Type B pancreatic cell (in vitro differentiated cells): ENCODE measurements around the gene DACT3. TPM values are rescaled to one million over a fixed set of nuclear protein-coding genes. Genes with fewer than 3 reads are reported as not detected.

Experiments
- DNase-seq: peaks from one replicate; pipeline ENCODE4 v3.0.0; 2021; ENCODE audit warnings: mixed read lengths; ENCODE audit not compliant: unreplicated experiment; ENCODE audit errors: extremely low spot score
- H3K27ac Mint-ChIP-seq: 2 replicates; pipeline ENCODE4 v1.8.0; 2021; ENCODE audit warnings: mild to moderate bottlenecking, mixed read lengths
- H3K27me3 Mint-ChIP-seq: 2 replicates; pipeline ENCODE4 v1.8.0; 2021; ENCODE audit warnings: mixed read lengths
- H3K36me3 Mint-ChIP-seq: 2 replicates; pipeline ENCODE4 v1.8.0; 2021; ENCODE audit warnings: mixed read lengths
- H3K4me1 Mint-ChIP-seq: one replicate; pipeline ENCODE4 v1.8.0; 2021; ENCODE audit warnings: mixed read lengths; ENCODE audit not compliant: unreplicated experiment
- H3K4me3 Mint-ChIP-seq: 2 replicates; pipeline ENCODE4 v1.8.0; 2021; ENCODE audit warnings: mild to moderate bottlenecking, mixed read lengths
- H3K9me3 Mint-ChIP-seq: 2 replicates; pipeline ENCODE4 v1.8.0; 2021; ENCODE audit warnings: mixed read lengths
- total RNA-seq: library from RNA; stranded (reverse); gene quantifications from 2 replicates; pipeline ENCODE4 v1.2.1, GENCODE V29; 2021; ENCODE audit warnings: low replicate concordance
- TF ChIP-seq, protein P1 (sequence below): fragments of 200-600 bp; sonication (generic); conservative IDR thresholded peaks from 2 replicates; pipeline ENCODE4 v1.5.0; 2021; ENCODE audit warnings: antibody characterized with exemption, mild to moderate bottlenecking

Gene DACT3
- total RNA-seq, 1 donor from 2014 or later, result 24.5 TPM

DNA sequence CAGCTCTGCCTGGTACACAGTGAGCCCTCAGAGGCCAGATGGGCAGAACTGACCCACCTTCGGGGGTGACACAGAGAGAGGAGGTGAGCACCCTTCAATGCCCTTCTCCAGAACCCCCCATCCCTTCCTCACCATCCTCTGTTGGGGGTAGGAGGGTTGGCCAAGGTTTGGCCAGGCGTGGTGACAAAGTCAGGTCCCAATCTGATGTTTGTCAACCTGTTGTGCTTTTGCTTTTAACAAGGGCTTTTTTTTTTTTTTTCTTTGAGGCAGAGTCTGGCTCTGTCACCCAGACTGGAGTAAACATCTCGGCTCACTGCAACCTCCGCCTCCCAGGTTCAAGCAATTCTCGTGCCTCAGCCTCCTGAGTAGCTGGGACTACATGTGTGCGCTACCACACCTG, 43.4 kb downstream of the DACT3 start:
- Mint-ChIP-seq H3K27ac (no peak overlapping the region), H3K4me1 (peaks cover 17% of the 10 kb centered on the region), H3K36me3 (no peaks in the 10 kb centered on the region), H3K4me3 (no peak overlapping the region), H3K27me3 (peaks cover 3% of the 10 kb centered on the region), H3K9me3 (no peaks in the 10 kb centered on the region)
- DNase-seq, result no peak
- TF ChIP-seq, protein P1, sequence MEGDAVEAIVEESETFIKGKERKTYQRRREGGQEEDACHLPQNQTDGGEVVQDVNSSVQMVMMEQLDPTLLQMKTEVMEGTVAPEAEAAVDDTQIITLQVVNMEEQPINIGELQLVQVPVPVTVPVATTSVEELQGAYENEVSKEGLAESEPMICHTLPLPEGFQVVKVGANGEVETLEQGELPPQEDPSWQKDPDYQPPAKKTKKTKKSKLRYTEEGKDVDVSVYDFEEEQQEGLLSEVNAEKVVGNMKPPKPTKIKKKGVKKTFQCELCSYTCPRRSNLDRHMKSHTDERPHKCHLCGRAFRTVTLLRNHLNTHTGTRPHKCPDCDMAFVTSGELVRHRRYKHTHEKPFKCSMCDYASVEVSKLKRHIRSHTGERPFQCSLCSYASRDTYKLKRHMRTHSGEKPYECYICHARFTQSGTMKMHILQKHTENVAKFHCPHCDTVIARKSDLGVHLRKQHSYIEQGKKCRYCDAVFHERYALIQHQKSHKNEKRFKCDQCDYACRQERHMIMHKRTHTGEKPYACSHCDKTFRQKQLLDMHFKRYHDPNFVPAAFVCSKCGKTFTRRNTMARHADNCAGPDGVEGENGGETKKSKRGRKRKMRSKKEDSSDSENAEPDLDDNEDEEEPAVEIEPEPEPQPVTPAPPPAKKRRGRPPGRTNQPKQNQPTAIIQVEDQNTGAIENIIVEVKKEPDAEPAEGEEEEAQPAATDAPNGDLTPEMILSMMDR, result no peak

DNA sequence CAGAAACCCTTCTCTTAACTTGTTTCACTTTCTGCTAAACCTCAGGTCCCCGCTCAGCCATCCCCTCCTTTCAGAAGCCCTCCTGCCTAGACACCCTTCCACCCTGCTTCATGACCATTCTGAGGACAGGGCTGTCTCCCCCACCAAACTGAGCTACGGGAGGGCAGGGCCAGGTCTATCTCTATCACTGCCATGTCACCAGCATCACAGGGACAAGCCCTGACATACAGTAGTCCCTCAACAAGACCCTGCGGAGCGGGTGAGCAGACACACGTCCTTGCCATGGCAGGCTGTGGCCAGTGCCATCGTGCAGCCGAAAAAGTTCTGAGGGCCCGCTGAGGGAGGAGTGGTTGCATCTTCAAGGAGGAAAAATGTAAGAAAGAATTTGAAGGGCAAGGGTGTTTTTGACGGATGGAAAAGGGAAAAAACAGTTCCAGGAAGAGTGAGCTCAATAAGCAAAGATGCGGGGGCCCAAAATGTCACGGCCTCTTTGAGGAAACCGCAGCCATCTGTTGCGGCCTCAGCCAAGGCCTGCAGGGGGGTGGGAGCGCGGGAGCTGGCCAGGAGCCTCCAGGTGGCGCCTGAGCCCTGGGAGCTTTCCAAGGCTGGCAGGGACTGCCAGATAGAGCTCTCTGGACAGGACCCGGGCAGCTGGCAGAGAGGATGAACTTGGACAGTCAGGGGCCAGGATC, 44.2 kb downstream of the DACT3 start:
- Mint-ChIP-seq H3K36me3 (no peaks in the 10 kb centered on the region), H3K27ac (peak overlapping the region; percentile 40), H3K4me1 (peaks cover 17% of the 10 kb centered on the region), H3K9me3 (no peaks in the 10 kb centered on the region), H3K27me3 (peaks cover 3% of the 10 kb centered on the region), H3K4me3 (peak overlapping the region; percentile 43)
- DNase-seq, result no peak
- TF ChIP-seq, protein P1, result peak; percentile 68

DNA sequence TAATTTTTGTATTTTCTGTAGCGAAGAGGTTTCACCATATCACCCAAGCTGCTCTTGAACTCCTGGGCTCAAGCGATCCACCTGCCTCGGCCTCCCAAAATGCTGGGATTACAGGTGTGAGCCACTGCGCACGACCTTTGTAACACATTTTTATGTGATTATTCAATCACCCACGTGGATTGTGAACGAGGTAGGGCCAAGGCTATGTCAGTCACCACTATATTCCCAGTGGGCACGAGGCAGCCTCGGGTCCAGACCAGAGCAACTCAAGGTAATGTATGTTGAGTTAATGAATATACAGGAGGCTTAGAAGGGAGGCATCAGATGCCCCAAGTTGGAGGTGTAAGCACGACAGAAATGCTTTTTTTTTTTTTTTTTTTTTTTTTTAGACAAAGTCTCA, 45.0 kb downstream of the DACT3 start:
- Mint-ChIP-seq H3K4me1 (peaks cover 13% of the 10 kb centered on the region), H3K4me3 (no peak overlapping the region), H3K9me3 (no peaks in the 10 kb centered on the region), H3K27ac (no peak overlapping the region), H3K36me3 (no peaks in the 10 kb centered on the region), H3K27me3 (peaks cover 3% of the 10 kb centered on the region)
- DNase-seq, result no peak
- TF ChIP-seq, protein P1, result no peak

DNA sequence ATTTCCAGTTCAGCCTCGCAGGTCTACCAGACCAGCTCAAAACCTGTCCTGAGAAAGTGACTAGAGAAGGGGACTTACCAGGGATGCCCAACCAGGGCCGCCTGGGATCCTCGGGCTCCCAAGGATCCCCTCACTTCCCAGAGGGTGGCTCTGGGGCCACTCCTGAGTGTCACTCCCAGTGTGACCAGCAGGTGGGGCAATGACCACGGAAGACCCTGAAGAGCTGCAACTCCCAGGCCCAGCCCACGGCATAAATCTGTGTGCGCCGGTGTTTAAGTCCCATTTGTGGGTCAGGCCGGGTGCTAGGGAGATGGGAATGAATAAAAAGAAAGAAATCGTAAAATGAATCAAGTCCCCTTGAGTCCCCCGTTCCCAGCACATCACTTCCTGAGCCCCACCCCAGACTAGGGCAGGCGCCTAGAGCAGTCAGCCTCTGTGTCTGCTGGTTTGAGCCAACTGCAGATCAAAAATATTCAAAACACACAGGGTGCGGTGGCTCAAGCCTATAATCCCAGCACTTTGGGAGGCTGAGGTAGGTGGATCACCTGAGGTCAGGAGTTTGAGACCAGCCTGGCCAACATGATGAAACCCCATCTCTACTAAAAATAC, 46.8 kb downstream of the DACT3 start:
- Mint-ChIP-seq H3K27me3 (peaks cover 3% of the 10 kb centered on the region), H3K9me3 (no peaks in the 10 kb centered on the region), H3K4me1 (peaks cover 15% of the 10 kb centered on the region), H3K36me3 (peaks cover 2% of the 10 kb centered on the region), H3K4me3 (peak overlapping the region; percentile 31), H3K27ac (no peak overlapping the region)
- DNase-seq, result peak; percentile 88
- TF ChIP-seq, protein P1, result peak; percentile 92

DNA sequence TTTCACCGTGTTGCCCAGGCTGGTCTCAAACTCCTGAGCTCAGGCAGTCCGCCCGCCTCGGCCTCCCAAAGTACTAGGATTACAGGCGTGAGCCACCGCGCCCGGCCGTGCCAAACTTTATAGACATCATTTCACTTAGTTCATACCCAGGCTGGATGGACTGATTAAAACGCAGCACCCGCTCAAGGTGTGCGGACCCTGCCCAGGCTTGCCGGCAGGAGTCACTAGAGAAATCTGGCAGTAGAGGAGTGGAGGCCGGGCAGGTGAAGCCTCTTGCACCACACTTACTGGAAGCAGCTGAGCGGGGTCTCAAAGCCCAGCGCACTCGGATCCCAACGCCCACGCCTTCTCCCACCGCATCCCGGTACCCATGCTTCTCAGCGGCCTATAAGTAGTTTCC, 47.5 kb downstream of the DACT3 start:
- no peak overlapping the region for H3K4me3 Mint-ChIP-seq
- peaks cover 5% of the 10 kb centered on the region for H3K36me3 Mint-ChIP-seq
- H3K4me1 Mint-ChIP-seq, result peaks cover 18% of the 10 kb centered on the region
- H3K27ac Mint-ChIP-seq, result no peak overlapping the region
- H3K9me3 Mint-ChIP-seq, result no peaks in the 10 kb centered on the region
- DNase-seq, result no peak
- H3K27me3 Mint-ChIP-seq, result peaks cover 3% of the 10 kb centered on the region
- TF ChIP-seq, protein P1, result no peak
